Measurements from ENCODE around the gene EEF2K.

DNA sequence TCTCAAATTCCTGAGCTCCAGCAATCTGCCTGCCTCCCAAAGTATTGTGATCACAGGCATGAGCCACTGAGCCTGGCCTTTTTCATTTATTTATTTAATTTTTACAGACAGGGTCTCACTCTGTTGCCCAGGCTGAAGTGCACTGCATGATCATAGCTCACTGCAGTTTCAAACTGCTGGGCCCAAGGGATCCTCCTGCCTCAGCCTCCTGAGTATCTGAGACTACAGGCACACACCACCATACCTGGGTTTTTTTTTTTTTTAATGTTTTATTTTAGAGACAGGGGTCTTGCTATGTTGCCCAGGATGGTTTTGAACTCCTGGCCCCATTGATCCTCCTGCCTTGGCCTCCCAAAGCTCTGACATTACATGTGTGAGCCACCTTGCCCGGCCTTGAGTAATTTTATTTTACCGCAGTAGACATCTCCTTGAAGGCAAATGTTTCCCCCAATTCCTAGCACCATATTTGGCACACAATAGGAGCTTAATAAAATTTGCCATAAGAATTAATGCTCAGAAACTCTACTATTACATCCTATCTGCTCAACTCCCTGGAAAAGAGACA lies 1.9 kb upstream of the EEF2K start:
- TF ChIP-seq CSDC2 (CRISPR knock-in tag; IDR thresholded peaks at IDR 0.05), result no peak
- TF ChIP-seq SNAI2 (CRISPR knock-in tag; IDR thresholded peaks at IDR 0.05), result no peak
- TF ChIP-seq, protein P1, sequence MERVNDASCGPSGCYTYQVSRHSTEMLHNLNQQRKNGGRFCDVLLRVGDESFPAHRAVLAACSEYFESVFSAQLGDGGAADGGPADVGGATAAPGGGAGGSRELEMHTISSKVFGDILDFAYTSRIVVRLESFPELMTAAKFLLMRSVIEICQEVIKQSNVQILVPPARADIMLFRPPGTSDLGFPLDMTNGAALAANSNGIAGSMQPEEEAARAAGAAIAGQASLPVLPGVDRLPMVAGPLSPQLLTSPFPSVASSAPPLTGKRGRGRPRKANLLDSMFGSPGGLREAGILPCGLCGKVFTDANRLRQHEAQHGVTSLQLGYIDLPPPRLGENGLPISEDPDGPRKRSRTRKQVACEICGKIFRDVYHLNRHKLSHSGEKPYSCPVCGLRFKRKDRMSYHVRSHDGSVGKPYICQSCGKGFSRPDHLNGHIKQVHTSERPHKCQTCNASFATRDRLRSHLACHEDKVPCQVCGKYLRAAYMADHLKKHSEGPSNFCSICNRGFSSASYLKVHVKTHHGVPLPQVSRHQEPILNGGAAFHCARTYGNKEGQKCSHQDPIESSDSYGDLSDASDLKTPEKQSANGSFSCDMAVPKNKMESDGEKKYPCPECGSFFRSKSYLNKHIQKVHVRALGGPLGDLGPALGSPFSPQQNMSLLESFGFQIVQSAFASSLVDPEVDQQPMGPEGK (CRISPR knock-in tag; IDR thresholded peaks at IDR 0.05; ENCODE audit: borderline replicate concordance), result no peak
- no peak for TF ChIP-seq ARNTL (CRISPR knock-in tag; IDR thresholded peaks at IDR 0.05; ENCODE audit: borderline replicate concordance, low read depth)
- TF ChIP-seq ZFP30 (CRISPR knock-in tag; IDR thresholded peaks at IDR 0.05), result no peak
- no peak for TF ChIP-seq ZC3H10 (CRISPR knock-in tag; IDR thresholded peaks at IDR 0.05)

All from SK-N-SH treated with all-trans-retinoic acid at 6 μM for 48 hours (cell line).